DND-41 (cell line): ENCODE data around the gene STX3.

ENCODE experiments used
- ATAC-seq: fragments of 200-7000 bp; cut with Tn5 transposase; 3 replicates; pipeline ENCODE4 v1.9.1; 2021; ENCODE audit warnings: low read depth; ENCODE audit not compliant: insufficient read depth
- DNase-seq: peaks from one replicate; pipeline ENCODE4 v3.0.0-alpha.2; 2020
- H2AFZ ChIP-seq: 2 replicates; pipeline ENCODE4 v1.6.0; 2012; ENCODE audit warnings: low read depth, low read length
- H3K27ac ChIP-seq: 2 replicates; pipeline ENCODE4 v1.5.1; 2012; ENCODE audit warnings: low read length, inconsistent platforms
- H3K27me3 ChIP-seq: fragments of 200-600 bp; sonication (generic); 2 replicates; pipeline ENCODE4 v1.6.0; 2012; ENCODE audit warnings: low read length, mild to moderate bottlenecking, inconsistent platforms; ENCODE audit not compliant: insufficient read depth, poor library complexity
- H3K36me3 ChIP-seq: 2 replicates; pipeline ENCODE4 v1.5.1; 2012; ENCODE audit warnings: low read length, inconsistent platforms; ENCODE audit not compliant: insufficient read depth
- H3K4me1 ChIP-seq: 2 replicates; pipeline ENCODE4 v1.5.1; 2012; ENCODE audit warnings: mild to moderate bottlenecking, low read length; ENCODE audit not compliant: insufficient read depth
- H3K4me2 ChIP-seq: 2 replicates; pipeline ENCODE4 v1.6.0; 2012; ENCODE audit warnings: mild to moderate bottlenecking, moderate library complexity, low read length, inconsistent platforms; ENCODE audit not compliant: insufficient read depth
- H3K4me3 ChIP-seq, 2 experiments: fragments of 200-600 bp in 1 of 2; shearing (Covaris generic) in 1 of 2; 2 replicates each; pipeline ENCODE4 v1.5.1; 2012 to 2016; ENCODE audit warnings: inconsistent platforms in 2 of 2, low read length in 2 of 2, mild to moderate bottlenecking in 2 of 2, low read depth in 1 of 2, moderate library complexity in 1 of 2
- H3K79me2 ChIP-seq: 2 replicates; pipeline ENCODE4 v1.6.0; 2012; ENCODE audit warnings: low read length, inconsistent platforms; ENCODE audit not compliant: insufficient read depth
- H3K9ac ChIP-seq: 2 replicates; pipeline ENCODE4 v1.6.0; 2012; ENCODE audit warnings: low read depth, mild to moderate bottlenecking, inconsistent platforms, low read length, moderate library complexity
- H3K9me3 ChIP-seq: 2 replicates; pipeline ENCODE4 v1.5.1; 2012; ENCODE audit warnings: low read length, moderate library complexity, mild to moderate bottlenecking, inconsistent platforms; ENCODE audit not compliant: insufficient read depth, severe bottlenecking
- H4K20me1 ChIP-seq: 2 replicates; pipeline ENCODE4 v1.6.0; 2012; ENCODE audit warnings: low read length; ENCODE audit not compliant: insufficient read depth
- CTCF ChIP-seq: IDR thresholded peaks from 2 replicates; pipeline ENCODE4 v1.5.1; 2012; ENCODE audit warnings: borderline replicate concordance, low read length, moderate library complexity, mild to moderate bottlenecking; ENCODE audit not compliant: poor library complexity, severe bottlenecking; ENCODE audit errors: extremely low read depth
- EZH2 ChIP-seq: IDR thresholded peaks from 3 replicates; pipeline ENCODE4 v1.6.1; 2012; ENCODE audit warnings: borderline replicate concordance, low read depth, mild to moderate bottlenecking, moderate library complexity, low read length, inconsistent platforms; ENCODE audit not compliant: severe bottlenecking

The STX3 gene

GRCh38 chr11:59792507-59792906 is 37.3 kb downstream of the STX3 start:
- no peak overlapping the region for H3K9ac ChIP-seq
- ATAC-seq (no peak), DNase-seq (no peak)
- no peaks in the 10 kb centered on the region for H3K79me2 ChIP-seq
- no peak overlapping the region for H3K27ac ChIP-seq
- no peak overlapping the region for H3K4me2 ChIP-seq
- no peaks in the 10 kb centered on the region for H3K9me3 ChIP-seq
- no peaks in the 10 kb centered on the region for H3K4me1 ChIP-seq
- H4K20me1 ChIP-seq = no peaks in the 10 kb centered on the region
- TF ChIP-seq CTCF = no peak
- no peaks in the 10 kb centered on the region for H3K36me3 ChIP-seq
- H3K27me3 ChIP-seq = no peaks in the 10 kb centered on the region
- no peak overlapping the region for H2AFZ ChIP-seq
- no peak overlapping the region for H3K4me3 ChIP-seq

GRCh38 chr11:59794417-59794816 is 39.2 kb downstream of the STX3 start:
- Histone ChIP-seq H3K36me3 (no peaks in the 10 kb centered on the region), H4K20me1 (no peaks in the 10 kb centered on the region), H3K27ac (no peak overlapping the region), H3K79me2 (no peaks in the 10 kb centered on the region), H3K9me3 (no peaks in the 10 kb centered on the region), H3K4me1 (no peaks in the 10 kb centered on the region), H3K4me2 (no peak overlapping the region), H3K9ac (no peak overlapping the region), H3K27me3 (no peaks in the 10 kb centered on the region), H2AFZ (no peak overlapping the region), H3K4me3 (no peak overlapping the region)
- DNase-seq (no peak), ATAC-seq (no peak)
- no peak for TF ChIP-seq EZH2
- no peak for TF ChIP-seq CTCF

DNA sequence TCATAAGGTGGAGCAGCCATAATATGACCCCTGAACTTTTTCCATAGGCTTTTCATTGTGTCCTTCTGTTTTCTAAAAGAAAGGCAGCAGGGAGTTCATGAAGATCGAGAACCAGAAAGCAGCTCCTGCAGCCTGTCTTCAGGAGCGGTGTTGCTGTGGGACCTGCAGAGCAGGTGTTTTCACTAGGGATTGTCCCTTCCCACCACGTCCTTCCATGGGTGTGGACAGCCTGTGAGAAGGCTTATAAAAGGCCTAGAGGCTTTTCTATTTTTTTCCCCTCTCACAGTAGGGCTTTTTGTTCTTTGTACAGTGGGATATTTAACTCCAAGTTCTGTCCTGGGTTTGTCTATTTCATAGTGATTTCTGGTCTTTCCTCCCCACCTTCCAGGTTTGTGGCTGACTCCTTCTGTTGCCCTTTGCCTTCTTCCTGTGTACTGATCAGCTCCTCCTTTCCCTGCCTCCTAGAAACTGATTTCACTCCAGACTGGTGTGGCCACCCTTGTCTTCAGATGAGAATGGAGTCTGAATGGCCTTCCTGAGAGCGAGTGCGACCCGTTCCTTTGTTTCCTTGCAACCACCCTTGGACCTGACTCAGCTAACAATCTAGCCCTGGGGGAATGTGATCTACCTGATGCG is 45.3 kb downstream of the STX3 start:
- H3K36me3 ChIP-seq = peaks cover 2% of the 10 kb centered on the region; the same call in 1 of the 2 replicates
- DNase-seq (no peak), ATAC-seq (no peak)
- H3K4me3 ChIP-seq = no peak overlapping the region
- no peak overlapping the region for H3K9ac ChIP-seq
- no peaks in the 10 kb centered on the region for H3K27me3 ChIP-seq
- no peaks in the 10 kb centered on the region for H3K79me2 ChIP-seq
- H3K9me3 ChIP-seq = no peaks in the 10 kb centered on the region
- no peak for TF ChIP-seq EZH2
- TF ChIP-seq CTCF = no peak
- no peak overlapping the region for H3K27ac ChIP-seq
- no peaks in the 10 kb centered on the region for H3K4me1 ChIP-seq
- no peak overlapping the region for H3K4me2 ChIP-seq
- H2AFZ ChIP-seq = no peak overlapping the region
- no peaks in the 10 kb centered on the region for H4K20me1 ChIP-seq
